Sigmoid colon (tissue), 7 donors: Measurements from ENCODE around the gene TANGO6. TPM values are rescaled to one million over a fixed set of nuclear protein-coding genes. Genes with fewer than 3 reads are reported as not detected.

ENCODE experiments used
- DNase-seq: peaks from one replicate; pipeline ENCODE4 v3.0.0-alpha.2; 2019
- H3K27ac ChIP-seq, 4 donors: fragments of 200-600 bp; sonication (generic); one replicate each; pipeline ENCODE4 v1.5.1; 2016 to 2019; ENCODE audit warnings: mild to moderate bottlenecking in 1 of 4
- H3K27me3 ChIP-seq, 3 donors: fragments of 200-600 bp; sonication (generic); one replicate each; pipeline ENCODE4 v1.5.1; 2019; ENCODE audit warnings: mild to moderate bottlenecking in 1 of 3
- H3K36me3 ChIP-seq, 4 donors: fragments of 200-600 bp; sonication (generic); one replicate each; pipeline ENCODE4 v1.5.1; 2016 to 2019
- H3K4me1 ChIP-seq, 4 donors: fragments of 200-600 bp; sonication (generic); one replicate each; pipeline ENCODE4 v1.5.1; 2017 to 2019
- H3K4me3 ChIP-seq, 4 donors: fragments of 200-600 bp; sonication (generic); one replicate each; pipeline ENCODE4 v1.5.1; 2017 to 2019; ENCODE audit warnings: mild to moderate bottlenecking in 2 of 4, moderate library complexity in 1 of 4
- H3K9me3 ChIP-seq, 4 donors: fragments of 200-600 bp in 3 of 4; sonication (generic) in 3 of 4; one replicate each; pipeline versions ENCODE4 v1.5.1 to v1.6.1; 2013 to 2019
- EP300 ChIP-seq, 4 donors: sonication (generic); formaldehyde crosslinking; IDR thresholded peaks; one replicate each; pipeline ENCODE4 v1.6.1; 2017; ENCODE audit warnings: antibody characterized with exemption in 4 of 4
- POLR2A ChIP-seq, 2 donors: fragments of 450-650 bp; IDR thresholded peaks; one replicate each; pipeline ENCODE4 v1.6.1; 2016; ENCODE audit warnings: antibody characterized with exemption in 2 of 2, mild to moderate bottlenecking in 2 of 2, moderate library complexity in 2 of 2
- POLR2AphosphoS5 ChIP-seq, 4 donors: sonication (generic); formaldehyde crosslinking; IDR thresholded peaks; one replicate each; pipeline ENCODE4 v1.6.1; 2017; ENCODE audit warnings: antibody characterized with exemption in 4 of 4
- WGBS, 2 donors: extraction: QIAGEN DNeasy Blood & Tissue Kit; methylation state at CpG; one replicate each; pipeline ENCODE4 v1.1.7; 2013; 5-methylcytosine and 5-hydroxymethylcytosine counted together
- intact Hi-C: fragments of 100-400 bp; cut with DNase I; formaldehyde crosslinking; loops from one replicate; pipeline ENCODE4 v1.15.1; 2023
- polyA plus RNA-seq, 3 donors: library from polyadenylated mRNA; stranded (reverse); fragments of 200-250 nt; gene quantifications; one replicate each; pipeline ENCODE4 v1.2.3, GENCODE V29; 2013
- total RNA-seq, 4 donors: library from RNA; depleted of rRNA; stranded (reverse); fragments of >200 nt; gene quantifications; one replicate each; pipeline ENCODE4 v1.1.0, GENCODE V29; 2016
- TF ChIP-seq, protein P1 (sequence below), 4 experiments: fragments of 450-650 bp in 3 of 4; fragments of 200-600 bp in 1 of 4; IDR thresholded peaks; one replicate each; pipeline ENCODE4 v1.5.1; 2016 to 2019; ENCODE audit warnings: antibody characterized with exemption in 4 of 4, mild to moderate bottlenecking in 3 of 4, moderate library complexity in 2 of 4
- donor health status: healthy with polysubstance abuse.
- donor health status: Bipolar disorder and iron deficiency.
- donor health status: healthy.

The TANGO6 gene
- total and polyA plus RNA-seq, 7 donors, result 0.92 to 23.5 (median 16.0) TPM

- WGBS, 2 donors, result 77% methylated on average over 3 of the region's 3 CpGs
- TF ChIP-seq, protein P1, sequence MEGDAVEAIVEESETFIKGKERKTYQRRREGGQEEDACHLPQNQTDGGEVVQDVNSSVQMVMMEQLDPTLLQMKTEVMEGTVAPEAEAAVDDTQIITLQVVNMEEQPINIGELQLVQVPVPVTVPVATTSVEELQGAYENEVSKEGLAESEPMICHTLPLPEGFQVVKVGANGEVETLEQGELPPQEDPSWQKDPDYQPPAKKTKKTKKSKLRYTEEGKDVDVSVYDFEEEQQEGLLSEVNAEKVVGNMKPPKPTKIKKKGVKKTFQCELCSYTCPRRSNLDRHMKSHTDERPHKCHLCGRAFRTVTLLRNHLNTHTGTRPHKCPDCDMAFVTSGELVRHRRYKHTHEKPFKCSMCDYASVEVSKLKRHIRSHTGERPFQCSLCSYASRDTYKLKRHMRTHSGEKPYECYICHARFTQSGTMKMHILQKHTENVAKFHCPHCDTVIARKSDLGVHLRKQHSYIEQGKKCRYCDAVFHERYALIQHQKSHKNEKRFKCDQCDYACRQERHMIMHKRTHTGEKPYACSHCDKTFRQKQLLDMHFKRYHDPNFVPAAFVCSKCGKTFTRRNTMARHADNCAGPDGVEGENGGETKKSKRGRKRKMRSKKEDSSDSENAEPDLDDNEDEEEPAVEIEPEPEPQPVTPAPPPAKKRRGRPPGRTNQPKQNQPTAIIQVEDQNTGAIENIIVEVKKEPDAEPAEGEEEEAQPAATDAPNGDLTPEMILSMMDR (IDR thresholded peaks at IDR 0.05), result no peak
- no peak for TF ChIP-seq POLR2AphosphoS5 (IDR thresholded peaks at IDR 0.05)
- TF ChIP-seq EP300 (IDR thresholded peaks at IDR 0.05), result no peak
- TF ChIP-seq POLR2A (IDR thresholded peaks at IDR 0.05), result no peak
- intact Hi-C loops, result no loop called here
These were observed 227.7 kb downstream of the TANGO6 start for GRCh38 chr16:69071036-69071435.

GRCh38 chr16:69072640-69072974 lies 229.3 kb downstream of the TANGO6 start:
- intact Hi-C loops, result no loop called here
- no peaks in the 10 kb centered on the region for H3K27me3 ChIP-seq
- no peaks in the 10 kb centered on the region for H3K36me3 ChIP-seq
- H3K27ac ChIP-seq, result no peak overlapping the region
- DNase-seq, result no peak
- no peaks in the 10 kb centered on the region for H3K4me1 ChIP-seq
- H3K4me3 ChIP-seq, result no peak overlapping the region
- no peaks in the 10 kb centered on the region for H3K9me3 ChIP-seq
- whole genome bisulfite sequencing, 2 donors, result 87 to 88% methylated on average over 2 of the region's 2 CpGs
- TF ChIP-seq POLR2AphosphoS5 (IDR thresholded peaks at IDR 0.05), result no peak
- TF ChIP-seq EP300 (IDR thresholded peaks at IDR 0.05), result no peak
- TF ChIP-seq, protein P1 (IDR thresholded peaks at IDR 0.05), result no peak
- no peak for TF ChIP-seq POLR2A (IDR thresholded peaks at IDR 0.05)

More at GRCh38 chr16:69071036-69071435, 227.7 kb downstream of the TANGO6 start:
- H3K9me3 ChIP-seq, result no peaks in the 10 kb centered on the region
- DNase-seq, result no peak
- no peak overlapping the region for H3K4me3 ChIP-seq
- H3K27me3 ChIP-seq, result no peaks in the 10 kb centered on the region
- H3K36me3 ChIP-seq, result no peaks in the 10 kb centered on the region
- no peaks in the 10 kb centered on the region for H3K4me1 ChIP-seq
- no peak overlapping the region for H3K27ac ChIP-seq

GRCh38 chr16:69073181-69073702 lies 229.9 kb downstream of the TANGO6 start:
- Histone ChIP-seq H3K27ac (no peak overlapping the region), H3K4me3 (no peak overlapping the region), H3K9me3 (no peaks in the 10 kb centered on the region), H3K4me1 (no peaks in the 10 kb centered on the region), H3K27me3 (no peaks in the 10 kb centered on the region), H3K36me3 (no peaks in the 10 kb centered on the region)
- no peak for TF ChIP-seq EP300 (IDR thresholded peaks at IDR 0.05)
- TF ChIP-seq, protein P1 (IDR thresholded peaks at IDR 0.05), result no peak
- no peak for TF ChIP-seq POLR2AphosphoS5 (IDR thresholded peaks at IDR 0.05)
- no peak for TF ChIP-seq POLR2A (IDR thresholded peaks at IDR 0.05)
- WGBS, 2 donors, result 81 to 87% methylated on average over 10 of the region's 10 CpGs
- DNase-seq, result no peak
- intact Hi-C loops, result no loop called here

DNA sequence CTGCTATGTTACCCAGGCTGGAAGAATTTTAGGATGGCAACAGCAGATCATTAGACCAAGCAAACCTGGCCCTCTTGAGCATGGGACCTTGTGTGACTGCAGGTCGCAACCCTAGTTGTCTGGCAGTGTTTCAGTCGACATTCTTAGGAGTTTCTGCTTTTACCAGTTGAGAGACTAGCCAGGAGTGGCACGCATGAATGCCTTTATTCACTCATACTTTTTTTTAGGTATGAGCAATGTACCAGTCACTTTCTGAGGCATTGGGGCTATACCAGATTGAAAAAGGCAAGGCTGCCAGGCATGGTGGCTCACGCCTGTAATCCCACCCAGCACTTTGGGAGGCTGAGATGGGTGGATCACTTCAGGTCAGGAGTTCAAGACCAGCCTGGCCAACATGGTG lies 233.9 kb downstream of the TANGO6 start:
- no peaks in the 10 kb centered on the region for H3K9me3 ChIP-seq
- H3K4me1 ChIP-seq, result no peaks in the 10 kb centered on the region
- intact Hi-C loops, result no loop called here
- TF ChIP-seq, protein P1 (IDR thresholded peaks at IDR 0.05), result no peak
- no peak for TF ChIP-seq POLR2A (IDR thresholded peaks at IDR 0.05)
- no peak for TF ChIP-seq EP300 (IDR thresholded peaks at IDR 0.05)
- TF ChIP-seq POLR2AphosphoS5 (IDR thresholded peaks at IDR 0.05), result no peak
- no peak overlapping the region for H3K4me3 ChIP-seq
- no peak overlapping the region for H3K27ac ChIP-seq
- WGBS, 2 donors, result 91 to 93% methylated on average over 4 of the region's 4 CpGs
- no peaks in the 10 kb centered on the region for H3K27me3 ChIP-seq
- no peaks in the 10 kb centered on the region for H3K36me3 ChIP-seq
- no peak for DNase-seq

GRCh38 chr16:69078073-69078472 lies 234.7 kb downstream of the TANGO6 start:
- 88 to 97% methylated on average over 7 of the region's 7 CpGs for WGBS, 2 donors
- Histone ChIP-seq H3K4me1 (no peaks in the 10 kb centered on the region), H3K27me3 (no peaks in the 10 kb centered on the region), H3K36me3 (no peaks in the 10 kb centered on the region), H3K27ac (no peak overlapping the region), H3K4me3 (no peak overlapping the region), H3K9me3 (no peaks in the 10 kb centered on the region)
- intact Hi-C loops, result no loop called here
- TF ChIP-seq, protein P1 (IDR thresholded peaks at IDR 0.05), result no peak
- TF ChIP-seq EP300 (IDR thresholded peaks at IDR 0.05) (no peak), POLR2A (IDR thresholded peaks at IDR 0.05) (no peak), POLR2AphosphoS5 (IDR thresholded peaks at IDR 0.05) (no peak)
- DNase-seq, result no peak
